22Rv1 (cell line): Measurements from ENCODE around the gene HRH2.

Experiments used
- ZFX ChIP-seq: fragments of 450-650 bp; IDR thresholded peaks from 2 replicates; pipeline ENCODE4 v1.6.1; 2017; ENCODE audit warnings: antibody characterized with exemption, borderline replicate concordance
- TF ChIP-seq, protein P1 (sequence below): fragments of 450-650 bp; IDR thresholded peaks from 2 replicates; pipeline ENCODE4 v1.5.1; 2017; ENCODE audit warnings: mild to moderate bottlenecking

- TF ChIP-seq, protein P1, sequence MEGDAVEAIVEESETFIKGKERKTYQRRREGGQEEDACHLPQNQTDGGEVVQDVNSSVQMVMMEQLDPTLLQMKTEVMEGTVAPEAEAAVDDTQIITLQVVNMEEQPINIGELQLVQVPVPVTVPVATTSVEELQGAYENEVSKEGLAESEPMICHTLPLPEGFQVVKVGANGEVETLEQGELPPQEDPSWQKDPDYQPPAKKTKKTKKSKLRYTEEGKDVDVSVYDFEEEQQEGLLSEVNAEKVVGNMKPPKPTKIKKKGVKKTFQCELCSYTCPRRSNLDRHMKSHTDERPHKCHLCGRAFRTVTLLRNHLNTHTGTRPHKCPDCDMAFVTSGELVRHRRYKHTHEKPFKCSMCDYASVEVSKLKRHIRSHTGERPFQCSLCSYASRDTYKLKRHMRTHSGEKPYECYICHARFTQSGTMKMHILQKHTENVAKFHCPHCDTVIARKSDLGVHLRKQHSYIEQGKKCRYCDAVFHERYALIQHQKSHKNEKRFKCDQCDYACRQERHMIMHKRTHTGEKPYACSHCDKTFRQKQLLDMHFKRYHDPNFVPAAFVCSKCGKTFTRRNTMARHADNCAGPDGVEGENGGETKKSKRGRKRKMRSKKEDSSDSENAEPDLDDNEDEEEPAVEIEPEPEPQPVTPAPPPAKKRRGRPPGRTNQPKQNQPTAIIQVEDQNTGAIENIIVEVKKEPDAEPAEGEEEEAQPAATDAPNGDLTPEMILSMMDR = no peak
- no peak for TF ChIP-seq ZFX
Observed at GRCh38 chr5:175742290-175742994, 84.6 kb downstream of the HRH2 start.
